ENCODE data around the gene CD300LG.

CD300LG gene

DNA sequence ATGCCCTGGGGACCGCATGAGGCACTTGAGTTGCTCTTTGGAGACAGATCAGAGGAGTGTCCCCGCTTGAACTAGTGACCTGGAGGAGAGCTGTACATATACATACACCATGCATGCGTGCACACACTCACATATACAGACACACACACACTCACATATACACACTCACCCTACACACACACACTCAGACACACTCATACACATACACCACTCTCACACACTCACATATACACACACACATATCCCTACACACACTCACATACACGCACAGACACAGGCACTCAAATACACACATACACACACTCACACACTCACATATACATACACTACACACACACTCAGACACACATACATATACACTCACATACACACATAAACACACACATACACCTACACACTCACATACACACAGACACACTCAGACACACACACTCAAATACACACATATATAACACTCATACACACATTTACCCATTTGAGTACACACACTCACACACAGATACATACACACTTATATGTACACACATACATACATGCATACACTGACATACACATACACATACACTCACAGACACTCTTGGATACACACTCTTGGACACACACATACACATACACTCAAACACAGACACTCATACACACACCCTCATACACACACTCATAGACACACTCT lies 65.8 kb downstream of the CD300LG start:
- Histone ChIP-seq H3K27ac (ENCODE audit: low read depth, low read length) (no peak overlapping the region), H3K4me2 (ENCODE audit: low read length) (no peak overlapping the region), H4K20me1 (ENCODE audit: control insufficient read depth, insufficient read depth, low read depth, low read length) (no peaks in the 10 kb centered on the region), H3K4me1 (ENCODE audit: control insufficient read depth, low read length) (peaks cover 13% of the 10 kb centered on the region), H3F3A (ENCODE audit: control insufficient read depth, insufficient read depth) (no peaks in the 10 kb centered on the region), H3K9me2 (replicated peaks; ENCODE audit: control insufficient read depth, low read length) (no peaks in the 10 kb centered on the region), H3K4me3 (ENCODE audit: low read length) (no peak overlapping the region), H3K79me2 (ENCODE audit: control insufficient read depth, low read length) (no peaks in the 10 kb centered on the region), H3K36me3 (ENCODE audit: control insufficient read depth, low read length) (no peaks in the 10 kb centered on the region), H3K27me3 (ENCODE audit: control insufficient read depth, low read length) (peaks cover 58% of the 10 kb centered on the region), H3K9me3 (ENCODE audit: control insufficient read depth, insufficient read depth, low read length) (no peaks in the 10 kb centered on the region)
- TF ChIP-seq, protein P1, sequence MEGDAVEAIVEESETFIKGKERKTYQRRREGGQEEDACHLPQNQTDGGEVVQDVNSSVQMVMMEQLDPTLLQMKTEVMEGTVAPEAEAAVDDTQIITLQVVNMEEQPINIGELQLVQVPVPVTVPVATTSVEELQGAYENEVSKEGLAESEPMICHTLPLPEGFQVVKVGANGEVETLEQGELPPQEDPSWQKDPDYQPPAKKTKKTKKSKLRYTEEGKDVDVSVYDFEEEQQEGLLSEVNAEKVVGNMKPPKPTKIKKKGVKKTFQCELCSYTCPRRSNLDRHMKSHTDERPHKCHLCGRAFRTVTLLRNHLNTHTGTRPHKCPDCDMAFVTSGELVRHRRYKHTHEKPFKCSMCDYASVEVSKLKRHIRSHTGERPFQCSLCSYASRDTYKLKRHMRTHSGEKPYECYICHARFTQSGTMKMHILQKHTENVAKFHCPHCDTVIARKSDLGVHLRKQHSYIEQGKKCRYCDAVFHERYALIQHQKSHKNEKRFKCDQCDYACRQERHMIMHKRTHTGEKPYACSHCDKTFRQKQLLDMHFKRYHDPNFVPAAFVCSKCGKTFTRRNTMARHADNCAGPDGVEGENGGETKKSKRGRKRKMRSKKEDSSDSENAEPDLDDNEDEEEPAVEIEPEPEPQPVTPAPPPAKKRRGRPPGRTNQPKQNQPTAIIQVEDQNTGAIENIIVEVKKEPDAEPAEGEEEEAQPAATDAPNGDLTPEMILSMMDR (IDR thresholded peaks at IDR 0.05; ENCODE audit: low read depth, low read length, poor library complexity, severe bottlenecking): no peak
- no peak for TF ChIP-seq EZH2phosphoT487 (IDR thresholded peaks at IDR 0.05; ENCODE audit: borderline replicate concordance, low read length)

Data from DOHH2 (cell line).